Measurements from ENCODE around the gene TSPO2. TPM values are rescaled to one million over a fixed set of nuclear protein-coding genes. Genes with fewer than 3 reads are reported as not detected.
"Not testable (repeated sequence)": the region's sequence is repeated elsewhere in the genome, so short reads cannot be mapped to it uniquely, and the experiment has no call there.

Gene TSPO2
- total RNA-seq, 1 experiment from 2014 or later, result not detected

GRCh38 chr6:41014780-41015179, 27.5 kb upstream of the TSPO2 start:
- H3K4me3 ChIP-seq, result no peak overlapping the region
- no peak for TF ChIP-seq EZH2 (IDR thresholded peaks at IDR 0.05; ENCODE audit: low read depth)
- TF ChIP-seq CTCF (conservative IDR thresholded peaks at IDR 0.05), result no peak
- H3K9me3 ChIP-seq (ENCODE audit: insufficient read depth, low read depth), result no peaks in the 10 kb centered on the region
- DNase-seq, result no peak
- H3F3A ChIP-seq (ENCODE audit: insufficient read depth, low read depth), result no peaks in the 10 kb centered on the region
- peaks cover 10% of the 10 kb centered on the region; the same call in 1 of the 2 replicates for H3K27me3 ChIP-seq (ENCODE audit: insufficient read depth, low read depth)
- H2AFZ ChIP-seq, result no peak overlapping the region
- intact Hi-C loops (cut with micrococcal nuclease; ENCODE audit: unreplicated experiment), result no loop called here
- no peaks in the 10 kb centered on the region for H3K4me1 ChIP-seq (replicated peaks; ENCODE audit: insufficient read depth)
- no peaks in the 10 kb centered on the region for H3K36me3 ChIP-seq (ENCODE audit: low read depth)
- H3K27ac ChIP-seq, result no peak overlapping the region
- H3K4me2 ChIP-seq, result no peak overlapping the region
- no peaks in the 10 kb centered on the region for H3K79me2 ChIP-seq (ENCODE audit: low read depth)
- BruUV-seq (replicated peaks), result no TSS peak
- H3K9me2 ChIP-seq (ENCODE audit: insufficient read depth), result no peaks in the 10 kb centered on the region
- ChIA-PET CTCF (no interaction called here), POLR2A (ENCODE audit: unreplicated experiment) (no interaction called here)
- no peaks in the 10 kb centered on the region for H4K20me1 ChIP-seq (ENCODE audit: insufficient read depth)

GRCh38 chr6:41015860-41016259, 26.4 kb upstream of the TSPO2 start:
- DNase-seq; H3F3A ChIP-seq (ENCODE audit: insufficient read depth, low read depth); H3K27me3 ChIP-seq (ENCODE audit: insufficient read depth, low read depth); H3K27ac ChIP-seq; H3K36me3 ChIP-seq (ENCODE audit: low read depth); POLR2A ChIA-PET (ENCODE audit: unreplicated experiment); BruUV-seq (replicated peaks); H3K4me1 ChIP-seq (replicated peaks; ENCODE audit: insufficient read depth); H3K9me2 ChIP-seq (ENCODE audit: insufficient read depth); H2AFZ ChIP-seq; H3K4me3 ChIP-seq; intact Hi-C loops (cut with micrococcal nuclease; ENCODE audit: unreplicated experiment); CTCF ChIA-PET; H4K20me1 ChIP-seq (ENCODE audit: insufficient read depth); H3K79me2 ChIP-seq (ENCODE audit: low read depth); H3K4me2 ChIP-seq; H3K9me3 ChIP-seq (ENCODE audit: insufficient read depth, low read depth): not testable (repeated sequence)

GRCh38 chr6:41017663-41018062, 24.6 kb upstream of the TSPO2 start:
- Histone ChIP-seq H3K9me2 (ENCODE audit: insufficient read depth) (no peaks in the 10 kb centered on the region), H3K36me3 (ENCODE audit: low read depth) (no peaks in the 10 kb centered on the region), H3K79me2 (ENCODE audit: low read depth) (no peaks in the 10 kb centered on the region), H3K4me2 (no peak overlapping the region), H3K4me3 (no peak overlapping the region), H3F3A (ENCODE audit: insufficient read depth, low read depth) (no peaks in the 10 kb centered on the region), H3K27ac (no peak overlapping the region), H3K27me3 (ENCODE audit: insufficient read depth, low read depth) (no peaks in the 10 kb centered on the region), H4K20me1 (ENCODE audit: insufficient read depth) (no peaks in the 10 kb centered on the region), H3K9me3 (ENCODE audit: insufficient read depth, low read depth) (no peaks in the 10 kb centered on the region), H2AFZ (no peak overlapping the region), H3K4me1 (replicated peaks; ENCODE audit: insufficient read depth) (peaks cover 12% of the 10 kb centered on the region; the same call in 1 of the 2 replicates)
- intact Hi-C loops (cut with micrococcal nuclease; ENCODE audit: unreplicated experiment), result no loop called here
- no peak for TF ChIP-seq EZH2 (IDR thresholded peaks at IDR 0.05; ENCODE audit: low read depth)
- TF ChIP-seq CTCF (conservative IDR thresholded peaks at IDR 0.05), result no peak
- POLR2A ChIA-PET (ENCODE audit: unreplicated experiment), result interaction anchor here (0.5 kb wide), 1 partner anchor 20 kb away, joined by 5 read pairs; no protein-coding TSS in a partner anchor
- no TSS peak for BruUV-seq (replicated peaks)
- CTCF ChIA-PET, result no interaction called here
- DNase-seq, result no peak

- intact Hi-C loops (cut with micrococcal nuclease; ENCODE audit: unreplicated experiment), result loop anchor here (1.0 to 5.0 kb wide), 2 partner anchors 127 to 470 kb away; no protein-coding TSS in a partner anchor
- TF ChIP-seq CTCF (conservative IDR thresholded peaks at IDR 0.05) (0 out of 2 replicates have a peak, but pooled peaks have one; percentile 26), EZH2 (IDR thresholded peaks at IDR 0.05; ENCODE audit: low read depth) (no peak)
- POLR2A ChIA-PET (ENCODE audit: unreplicated experiment), result no interaction called here
- Histone ChIP-seq H3K4me1 (replicated peaks; ENCODE audit: insufficient read depth) (peaks cover 12% of the 10 kb centered on the region; the same call in 1 of the 2 replicates), H3K4me2 (peak overlapping the region; percentile 2; the same call in 1 of the 2 replicates), H3K9me3 (ENCODE audit: insufficient read depth, low read depth) (no peaks in the 10 kb centered on the region), H3K4me3 (no peak overlapping the region), H3F3A (ENCODE audit: insufficient read depth, low read depth) (no peaks in the 10 kb centered on the region), H2AFZ (no peak overlapping the region), H3K36me3 (ENCODE audit: low read depth) (no peaks in the 10 kb centered on the region), H4K20me1 (ENCODE audit: insufficient read depth) (no peaks in the 10 kb centered on the region), H3K79me2 (ENCODE audit: low read depth) (no peaks in the 10 kb centered on the region), H3K27ac (no peak overlapping the region), H3K27me3 (ENCODE audit: insufficient read depth, low read depth) (no peaks in the 10 kb centered on the region), H3K9me2 (ENCODE audit: insufficient read depth) (no peaks in the 10 kb centered on the region)
- CTCF ChIA-PET, result interaction anchor here (0.7 kb wide), 1 partner anchor 152 kb away, joined by 4 read pairs; no protein-coding TSS in a partner anchor
- DNase-seq, result peak; percentile 46 to 56
- no TSS peak for BruUV-seq (replicated peaks)
Observed at GRCh38 chr6:41021832-41022231, 20.4 kb upstream of the TSPO2 start.

All from PC-9 (cell line).